Endothelial cell of umbilical vein (primary cell): Measurements from ENCODE around the gene ZBTB48. TPM values are rescaled to one million over a fixed set of nuclear protein-coding genes. Genes with fewer than 3 reads are reported as not detected.

Experiments used
- BruUV-seq: library from RNA; stranded (reverse); fragments of 400-500 nt; replicated peaks from 2 replicates; lab custom pipeline; 2021; lab: Mats Ljungman, UMichigan
- CTCF ChIA-PET: fragments of 300-600, 350-600 bp; sonication (Branson Sonifier 250); formaldehyde crosslinking; loops from one replicate; lab custom pipeline; 2021; ENCODE audit warnings: antibody characterized with exemption, inconsistent platforms; lab: Charles Lee
- POLR2A ChIA-PET: fragments of 300-600, 350-600 bp; sonication (Branson Sonifier 250); formaldehyde crosslinking; loops from one replicate; lab custom pipeline; 2021; ENCODE audit warnings: antibody characterized with exemption, inconsistent platforms; lab: Charles Lee
- DNase-seq: peaks from one replicate; pipeline ENCODE4 v3.0.0-alpha.2; 2011; ENCODE audit warnings: low read depth, low spot score
- FAIRE-seq: peaks from 2 replicates; lab custom pipeline; 2011; peaks lifted over from hg19 to GRCh38; lab: Jason Lieb, UNC
- H2AFZ ChIP-seq: 2 replicates; pipeline ENCODE4 v1.6.0; 2012; ENCODE audit warnings: low read depth, low read length, control low read depth, inconsistent platforms
- H3K27ac ChIP-seq: 2 replicates; pipeline ENCODE4 v1.5.1; 2011; ENCODE audit warnings: low read depth, mild to moderate bottlenecking, control low read depth, low read length, moderate library complexity; ENCODE audit not compliant: insufficient read depth
- H3K27me3 ChIP-seq, 2 experiments: 2 replicates each; pipeline versions ENCODE4 v1.6.0 to v1.6.1; 2011; ENCODE audit warnings: low read length in 2 of 2, mixed read lengths in 1 of 2; ENCODE audit not compliant: control insufficient read depth in 2 of 2, insufficient read depth in 2 of 2
- H3K36me3 ChIP-seq, 2 experiments: 2 replicates in 1 of 2; 3 replicates in 1 of 2; pipeline ENCODE4 v1.5.1; 2011; ENCODE audit warnings: low read length in 2 of 2, mild to moderate bottlenecking in 1 of 2, moderate library complexity in 1 of 2; ENCODE audit not compliant: control insufficient read depth in 2 of 2, insufficient read depth in 2 of 2; ENCODE audit errors: extremely low read depth in 1 of 2
- H3K4me1 ChIP-seq: 3 replicates; pipeline ENCODE4 v1.5.1; 2011; ENCODE audit warnings: mild to moderate bottlenecking, low read length; ENCODE audit not compliant: control insufficient read depth, insufficient read depth; ENCODE audit errors: extremely low read depth
- H3K4me2 ChIP-seq: 2 replicates; pipeline ENCODE4 v1.6.1; 2011; ENCODE audit warnings: low read length, control low read depth, mixed read lengths; ENCODE audit not compliant: insufficient read depth
- H3K4me3 ChIP-seq, 3 experiments: fragments of 200-600 bp in 1 of 3; sonication (generic), shearing (Covaris generic) in 1 of 3; replicated peaks in 1 of 3; 2 replicates each; pipeline ENCODE4 v1.5.1; 2011 to 2016; ENCODE audit warnings: control low read depth in 3 of 3, low read length in 3 of 3, mild to moderate bottlenecking in 2 of 3, inconsistent platforms in 1 of 3, low read depth in 1 of 3, moderate library complexity in 1 of 3; ENCODE audit not compliant: insufficient read depth in 1 of 3
- H3K79me2 ChIP-seq: 2 replicates; pipeline ENCODE4 v1.6.0; 2012; ENCODE audit warnings: low read length, inconsistent platforms; ENCODE audit not compliant: control insufficient read depth, insufficient read depth
- H3K9ac ChIP-seq: replicated peaks from 2 replicates; pipeline ENCODE3; 2011; ENCODE audit warnings: low read length, control low read depth; ENCODE audit not compliant: insufficient read depth; ENCODE audit errors: extremely low read depth
- H3K9me1 ChIP-seq: replicated peaks from 3 replicates; pipeline ENCODE4 v1.6.0; 2011; ENCODE audit warnings: mild to moderate bottlenecking, low read length; ENCODE audit not compliant: control insufficient read depth, insufficient read depth; ENCODE audit errors: extremely low read depth
- H3K9me3 ChIP-seq: replicated peaks from 2 replicates; pipeline ENCODE4 v1.5.1; 2012; ENCODE audit warnings: low read length, inconsistent platforms; ENCODE audit not compliant: control insufficient read depth, insufficient read depth
- H4K20me1 ChIP-seq: replicated peaks from 2 replicates; pipeline ENCODE3; 2011; ENCODE audit warnings: mild to moderate bottlenecking, low read length; ENCODE audit not compliant: control insufficient read depth, insufficient read depth; ENCODE audit errors: extremely low read depth
- EZH2 ChIP-seq: IDR thresholded peaks from 2 replicates; pipeline ENCODE4 v1.6.1; 2012; ENCODE audit warnings: borderline replicate concordance, low read depth, mild to moderate bottlenecking, moderate library complexity, low read length, inconsistent platforms; ENCODE audit not compliant: severe bottlenecking
- FOS ChIP-seq: IDR thresholded peaks from 2 replicates; pipeline ENCODE4 v1.6.1; 2011; ENCODE audit warnings: mild to moderate bottlenecking, low read length, moderate library complexity, borderline replicate concordance; ENCODE audit not compliant: insufficient read depth
- GATA2 ChIP-seq: IDR thresholded peaks from 2 replicates; pipeline ENCODE4 v1.7.0; 2011; ENCODE audit warnings: low read depth, mild to moderate bottlenecking, moderate library complexity, mixed read lengths, low read length; ENCODE audit not compliant: insufficient read length, insufficient read depth
- JUN ChIP-seq: IDR thresholded peaks from 2 replicates; pipeline ENCODE4 v1.6.1; 2011; ENCODE audit warnings: borderline replicate concordance, low read depth; ENCODE audit not compliant: insufficient read length, insufficient read depth
- MAX ChIP-seq: IDR thresholded peaks from 2 replicates; pipeline ENCODE4 v1.6.1; 2011; ENCODE audit not compliant: insufficient read depth, insufficient read length
- MYC ChIP-seq: IDR thresholded peaks from one replicate; pipeline ENCODE4 v1.6.1; 2011; ENCODE audit warnings: mild to moderate bottlenecking, low read depth, low read length
- POLR2A ChIP-seq: IDR thresholded peaks from 2 replicates; pipeline ENCODE4 v1.6.1; 2012; ENCODE audit warnings: low read depth, mild to moderate bottlenecking, control low read depth, low read length
- POLR2AphosphoS5 ChIP-seq: IDR thresholded peaks from 2 replicates; pipeline ENCODE4 v1.6.1; 2012; ENCODE audit warnings: low read depth, mild to moderate bottlenecking, control low read depth, low read length, moderate library complexity; ENCODE audit not compliant: insufficient read depth
- dilution Hi-C: fragments of 300-500 bp; cut with MboI; formaldehyde crosslinking; loops from one replicate; pipeline ENCODE4 v1.15.0; 2019; ENCODE audit warnings: low sequenced_read_pairs; ENCODE audit not compliant: extremely low pct_ligation_motif_present
- intact Hi-C: fragments of 100-400 bp; cut with micrococcal nuclease; formaldehyde crosslinking; loops from one replicate; pipeline ENCODE4 v1.10.0; 2022
- polyA plus RNA-seq, 4 experiments: library from polyadenylated mRNA; depleted of rRNA in 3 of 4; stranded (reverse) in 3 of 4; unstranded in 1 of 4; fragments of >200 nt; gene quantifications; 2 replicates each; pipeline versions ENCODE4 v1.2.1 to v1.2.3, GENCODE V29; 2011 to 2012; ENCODE audit warnings: missing spikeins in 1 of 4
- total RNA-seq: library from RNA; stranded (reverse); gene quantifications from 2 replicates; pipeline ENCODE4 v1.2.3, GENCODE V29; 2021
- TF ChIP-seq, protein P1 (sequence below), 2 donors: IDR thresholded peaks; 1 replicate in 1 of 2; 2 replicates in 1 of 2; pipeline ENCODE4 v1.5.1; 2011; ENCODE audit warnings: low read length in 2 of 2, mild to moderate bottlenecking in 2 of 2, moderate library complexity in 2 of 2, control low read depth in 1 of 2, inconsistent platforms in 1 of 2, low read depth in 1 of 2; ENCODE audit not compliant: insufficient read depth in 1 of 2; ENCODE audit errors: extremely low read depth in 1 of 2

ZBTB48 gene
- total and polyA plus RNA-seq, 2 donors (not counting 3 experiments of a cell fraction or from before 2014, with no cell fraction given) = 20.9 to 25.1 TPM

DNA sequence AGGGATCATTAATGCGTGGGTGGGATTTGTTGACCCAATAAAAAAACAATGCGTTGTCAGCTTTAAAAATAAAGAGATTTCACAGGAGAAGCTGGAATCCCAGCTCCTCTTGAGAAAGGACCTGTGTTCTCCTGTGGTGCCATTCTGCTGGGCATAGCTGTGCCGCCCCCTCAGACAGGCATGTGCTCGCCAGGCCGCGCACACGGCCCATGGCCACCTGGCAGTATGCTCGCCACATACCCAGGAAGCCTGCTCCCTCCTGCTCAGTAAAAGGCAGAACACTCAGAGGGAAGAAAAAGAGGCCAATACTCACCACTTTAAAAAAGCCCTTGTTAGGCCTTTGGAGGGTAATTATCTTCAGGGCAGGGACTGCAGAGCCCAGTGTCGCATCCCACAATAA lies 58.0 kb downstream of the ZBTB48 start:
- dilution Hi-C loops (no loop called here), intact Hi-C loops (no loop called here)
- DNase-seq = no peak
- Histone ChIP-seq H3K4me3 (no peak overlapping the region), H3K9me3 (no peaks in the 10 kb centered on the region), H3K27ac (no peak overlapping the region), H3K9me1 (no peaks in the 10 kb centered on the region), H3K79me2 (no peaks in the 10 kb centered on the region), H4K20me1 (no peaks in the 10 kb centered on the region), H3K36me3 (peaks cover 6 to 38% of the 10 kb centered on the region in 2 experiments), H3K4me1 (no peaks in the 10 kb centered on the region), H2AFZ (no peak overlapping the region), H3K9ac (no peak overlapping the region), H3K4me2 (no peak overlapping the region), H3K27me3 (no peaks in the 10 kb centered on the region)
- CTCF ChIA-PET = interaction anchor here (0.7 to 1.9 kb wide), 2 partner anchors 9 to 64 kb away, joined by 3 to 9 read pairs; partner anchors contain the start of gene DNAJC11
- no peak for FAIRE-seq
- BruUV-seq = no TSS peak
- POLR2A ChIA-PET = no interaction called here
- TF ChIP-seq, protein P1, sequence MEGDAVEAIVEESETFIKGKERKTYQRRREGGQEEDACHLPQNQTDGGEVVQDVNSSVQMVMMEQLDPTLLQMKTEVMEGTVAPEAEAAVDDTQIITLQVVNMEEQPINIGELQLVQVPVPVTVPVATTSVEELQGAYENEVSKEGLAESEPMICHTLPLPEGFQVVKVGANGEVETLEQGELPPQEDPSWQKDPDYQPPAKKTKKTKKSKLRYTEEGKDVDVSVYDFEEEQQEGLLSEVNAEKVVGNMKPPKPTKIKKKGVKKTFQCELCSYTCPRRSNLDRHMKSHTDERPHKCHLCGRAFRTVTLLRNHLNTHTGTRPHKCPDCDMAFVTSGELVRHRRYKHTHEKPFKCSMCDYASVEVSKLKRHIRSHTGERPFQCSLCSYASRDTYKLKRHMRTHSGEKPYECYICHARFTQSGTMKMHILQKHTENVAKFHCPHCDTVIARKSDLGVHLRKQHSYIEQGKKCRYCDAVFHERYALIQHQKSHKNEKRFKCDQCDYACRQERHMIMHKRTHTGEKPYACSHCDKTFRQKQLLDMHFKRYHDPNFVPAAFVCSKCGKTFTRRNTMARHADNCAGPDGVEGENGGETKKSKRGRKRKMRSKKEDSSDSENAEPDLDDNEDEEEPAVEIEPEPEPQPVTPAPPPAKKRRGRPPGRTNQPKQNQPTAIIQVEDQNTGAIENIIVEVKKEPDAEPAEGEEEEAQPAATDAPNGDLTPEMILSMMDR (IDR thresholded peaks at IDR 0.05; ENCODE audit: extremely low read depth in 1 of 2, insufficient read depth in 1 of 2, low read depth in 1 of 2, low read length in 2 of 2) = no peak
- TF ChIP-seq POLR2AphosphoS5 = no peak

DNA sequence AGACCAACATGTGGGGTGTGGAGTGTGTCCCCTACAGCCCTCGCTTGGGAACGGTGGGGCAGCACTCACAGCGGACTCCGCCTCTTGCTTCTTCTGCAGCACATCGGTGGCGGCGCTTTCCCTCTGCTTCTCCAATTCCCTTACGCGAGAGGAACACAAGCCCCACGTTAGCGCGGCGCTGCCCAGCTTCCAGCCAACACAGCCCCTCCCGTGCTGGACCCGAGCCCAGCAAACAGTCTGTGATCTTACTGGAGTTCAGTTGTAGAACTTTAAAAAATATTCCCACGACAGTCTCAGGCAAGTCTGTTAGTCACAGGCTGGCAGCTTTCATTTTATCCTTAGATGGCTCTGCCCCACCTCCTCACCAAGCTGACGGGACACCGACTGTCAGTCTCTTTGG lies 58.4 kb downstream of the ZBTB48 start:
- Histone ChIP-seq H3K27me3 (no peaks in the 10 kb centered on the region), H3K9me3 (no peaks in the 10 kb centered on the region), H4K20me1 (no peaks in the 10 kb centered on the region), H2AFZ (no peak overlapping the region), H3K9me1 (no peaks in the 10 kb centered on the region), H3K9ac (no peak overlapping the region), H3K4me1 (no peaks in the 10 kb centered on the region), H3K27ac (no peak overlapping the region), H3K4me3 (no peak overlapping the region), H3K36me3 (peaks cover 6 to 34% of the 10 kb centered on the region in 2 experiments), H3K4me2 (no peak overlapping the region), H3K79me2 (no peaks in the 10 kb centered on the region)
- dilution Hi-C loops (no loop called here), intact Hi-C loops (no loop called here)
- TF ChIP-seq GATA2 (no peak), MAX (no peak), POLR2AphosphoS5 (no peak), EZH2 (no peak), JUN (no peak), POLR2A (no peak), MYC (no peak), FOS (no peak)
- TF ChIP-seq, protein P1 (IDR thresholded peaks at IDR 0.05; ENCODE audit: extremely low read depth in 1 of 2, insufficient read depth in 1 of 2, low read depth in 1 of 2, low read length in 2 of 2) = no peak
- CTCF ChIA-PET = no interaction called here
- FAIRE-seq (no peak), DNase-seq (no peak)
- no TSS peak for BruUV-seq
- POLR2A ChIA-PET = no interaction called here
